ENCODE results near the gene TRIM8. TPM values are rescaled to one million over a fixed set of nuclear protein-coding genes. Genes with fewer than 3 reads are reported as not detected.

The TRIM8 gene
- total and polyA plus RNA-seq, 2 of the 8 experiments (the other 6 are each of a cell fraction or from before 2014, with no cell fraction given): 24.9 to 38.8 TPM

- DNase-seq (ENCODE audit: low read depth in 1 of 2, low spot score in 2 of 2) (no peak), FAIRE-seq (no peak)
- WGBS, 2 experiments (ENCODE audit: extremely low coverage in 1 of 2, insufficient coverage in 1 of 2, insufficient read length in 1 of 2, insufficient replicate concordance in 2 of 2, low coverage in 1 of 2, low lambda C conversion rate in 2 of 2, missing lambda C conversion rate in 1 of 2): 91% methylated on average over 5 of the region's 5 CpGs; no CpG with 5 or more reads in 1 of the 2 experiments
- no peak overlapping the region for H2BK5ac ChIP-seq (ENCODE audit: low read depth, low read length)
- H3K4ac ChIP-seq (replicated peaks; ENCODE audit: insufficient read length, low read depth, low read length): no peak overlapping the region
- H3K79me1 ChIP-seq (ENCODE audit: low read depth, low read length): no peaks in the 10 kb centered on the region
- H4K20me1 ChIP-seq (replicated peaks in 1 of 2; ENCODE audit: control insufficient read depth in 1 of 2, insufficient read depth in 2 of 2, low read length in 2 of 2): peaks cover 0 to 2% of the 10 kb centered on the region in 2 experiments
- H3K14ac ChIP-seq (ENCODE audit: insufficient read length): no peak overlapping the region
- H2AK5ac ChIP-seq (ENCODE audit: low read depth, low read length): no peak overlapping the region
- no peak overlapping the region for H3K27ac ChIP-seq (ENCODE audit: low read depth, low read length)
- peaks cover 0 to 12% (median 7%) of the 10 kb centered on the region in 4 experiments; a peak in 5 of 7 replicates for H3K4me1 ChIP-seq (replicated peaks in 1 of 4; ENCODE audit: control insufficient read depth in 3 of 4, insufficient read depth in 4 of 4, low read length in 3 of 4)
- H4K8ac ChIP-seq (ENCODE audit: extremely low read depth, insufficient read depth, low read length): no peak overlapping the region
- H2BK15ac ChIP-seq (ENCODE audit: low read length): no peak overlapping the region
- peaks cover 0 to 1% of the 10 kb centered on the region in 2 experiments; a peak in 1 of 4 replicates for H3K79me2 ChIP-seq (ENCODE audit: control insufficient read depth in 1 of 2, insufficient read depth in 2 of 2, low read length in 2 of 2)
- H3K23me2 ChIP-seq (ENCODE audit: low read depth, low read length): no peaks in the 10 kb centered on the region
- H2BK20ac ChIP-seq (ENCODE audit: low read length): no peak overlapping the region
- no peak overlapping the region for H3K9ac ChIP-seq (replicated peaks in 1 of 4; ENCODE audit: extremely low read depth in 1 of 4, low read depth in 3 of 4, low read length in 3 of 4)
- H4K5ac ChIP-seq (ENCODE audit: insufficient read length, low read depth, low read length): no peak overlapping the region
- no peaks in the 10 kb centered on the region for H3K9me3 ChIP-seq (ENCODE audit: insufficient read depth in 2 of 2, low read depth in 1 of 2, low read length in 1 of 2)
- no peak overlapping the region for H3K18ac ChIP-seq (ENCODE audit: extremely low read depth, low read length)
- no peak overlapping the region for H3K4me3 ChIP-seq (ENCODE audit: extremely low read depth in 1 of 4, insufficient read depth in 2 of 4, low read depth in 3 of 4, low read length in 4 of 4)
- POLR2A ChIA-PET (ENCODE audit: partially characterized antibody): interaction anchor here (0.6 to 6.5 kb wide), 9 partner anchors 9 to 1078 kb away, joined by 3 to 39 read pairs (median 3); partner anchors contain the start of genes C10orf95, NOLC1 and TRIM8
- H2BK120ac ChIP-seq (replicated peaks; ENCODE audit: low read depth, low read length): no peak overlapping the region
- no peak overlapping the region for H4K91ac ChIP-seq (replicated peaks; ENCODE audit: insufficient read length, low read length)
- no peak overlapping the region for H3K4me2 ChIP-seq (ENCODE audit: insufficient read depth in 1 of 2, low read depth in 2 of 2, low read length in 2 of 2)
- H3K36me3 ChIP-seq (ENCODE audit: control insufficient read depth in 2 of 4, insufficient read depth in 4 of 4, low read length in 3 of 4): peaks cover 7 to 22% (median 11%) of the 10 kb centered on the region in 4 experiments; a peak in 5 of 8 replicates
- H3K23ac ChIP-seq (ENCODE audit: insufficient read length): no peak overlapping the region
- H3K27me3 ChIP-seq (replicated peaks in 1 of 4; ENCODE audit: control insufficient read depth in 3 of 4, extremely low read depth in 1 of 4, insufficient read depth in 3 of 4, low read length in 3 of 4): no peaks in the 10 kb centered on the region
- no peak for TF ChIP-seq CEBPB (IDR thresholded peaks at IDR 0.05; ENCODE audit: low read depth, low read length)
- H2AFZ ChIP-seq (ENCODE audit: low read length): no peak overlapping the region
- no peak overlapping the region for H2BK12ac ChIP-seq (ENCODE audit: low read depth, low read length)
- CTCF ChIA-PET (ENCODE audit: partially characterized antibody): interaction anchor here (0.7 to 13.0 kb wide), 9 partner anchors 10 to 309 kb away, joined by 3 to 145 read pairs (median 5); partner anchors contain the start of gene TRIM8
- no peak overlapping the region for H3K56ac ChIP-seq (replicated peaks; ENCODE audit: insufficient read length, low read depth, low read length)
Measured at GRCh38 chr10:102658802-102659201, 14.5 kb downstream of the TRIM8 start.
